NCI-H128 (cell line): ENCODE results near the gene LRP10.
"Not testable (repeated sequence)": the region's sequence is repeated elsewhere in the genome, so short reads cannot be mapped to it uniquely, and the experiment has no call there.

Experiments
- DNase-seq: peaks from one replicate; lab custom pipeline; 2025; ENCODE audit not compliant: unreplicated experiment; lab: John Stamatoyannopoulos, UW

Gene LRP10

DNA sequence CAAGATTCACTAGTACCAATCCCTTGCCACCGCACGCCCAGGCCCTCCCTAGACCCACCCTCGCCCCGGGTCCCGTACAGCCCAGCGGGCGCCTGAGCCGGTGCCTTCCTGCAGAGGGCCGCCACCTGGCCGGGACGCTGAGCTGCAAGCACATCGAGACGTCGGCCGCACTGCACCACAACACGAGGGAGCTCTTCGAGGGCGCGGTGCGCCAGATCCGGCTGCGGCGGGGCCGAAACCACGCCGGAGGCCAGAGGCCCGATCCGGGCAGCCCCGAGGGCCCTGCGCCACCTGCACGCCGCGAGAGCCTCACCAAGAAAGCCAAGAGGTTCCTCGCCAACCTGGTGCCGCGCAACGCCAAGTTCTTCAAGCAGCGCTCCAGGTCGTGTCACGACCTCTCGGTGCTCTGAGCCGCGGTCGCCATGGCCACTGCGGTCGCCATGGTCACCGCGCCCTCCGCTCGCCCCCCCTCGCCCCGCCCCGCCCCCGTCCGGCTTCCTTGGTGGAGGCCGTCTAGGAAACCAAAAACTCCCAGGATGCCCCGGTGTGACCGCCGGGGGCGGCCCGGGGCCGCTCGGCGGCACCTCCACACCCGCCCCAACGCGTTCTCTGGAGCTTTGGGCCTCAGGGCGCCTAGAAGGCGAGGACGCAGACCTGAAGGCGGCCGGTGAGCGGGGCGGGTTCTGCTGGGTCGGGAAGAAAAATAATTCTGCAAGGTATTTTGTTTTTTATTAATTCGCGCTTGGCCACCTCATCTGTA lies 15.1 kb downstream of the LRP10 start:
- peak; percentile 38 for DNase-seq

DNA sequence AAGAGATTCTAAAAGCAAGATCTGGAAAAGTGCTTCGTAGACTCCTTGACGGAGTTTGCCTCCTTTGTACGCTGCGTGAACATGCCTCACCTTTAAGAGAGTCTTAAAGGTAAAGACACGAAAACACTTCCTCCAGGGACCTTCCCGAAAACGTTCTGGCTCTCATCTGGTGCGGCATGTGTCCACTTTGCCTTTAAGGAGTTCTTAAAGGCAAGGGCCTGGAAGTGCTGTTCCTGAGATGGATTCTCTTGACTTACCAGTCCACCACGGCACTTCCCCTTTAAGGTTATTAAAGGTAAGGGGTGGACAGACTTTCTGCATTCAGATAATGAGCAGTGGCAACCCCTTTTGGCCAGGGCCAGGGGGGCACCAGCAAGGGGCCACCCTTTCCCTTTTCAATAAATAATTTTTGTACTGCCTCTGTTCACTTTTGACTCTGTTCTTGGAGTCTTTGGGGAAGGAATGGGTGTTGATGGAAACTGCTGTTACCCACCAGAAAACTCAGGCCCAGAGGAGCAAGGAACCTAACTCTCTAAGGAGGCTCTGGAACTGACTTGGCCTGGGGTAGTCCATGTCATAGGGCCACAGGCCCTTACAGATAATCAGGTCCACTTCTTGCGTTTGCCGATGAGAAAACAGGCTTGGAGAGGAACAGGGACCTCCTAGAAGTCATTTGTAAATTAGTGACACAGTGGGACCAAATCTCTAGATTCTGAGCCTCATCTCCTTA lies 15.9 kb downstream of the LRP10 start:
- DNase-seq: peak; percentile 78

DNA sequence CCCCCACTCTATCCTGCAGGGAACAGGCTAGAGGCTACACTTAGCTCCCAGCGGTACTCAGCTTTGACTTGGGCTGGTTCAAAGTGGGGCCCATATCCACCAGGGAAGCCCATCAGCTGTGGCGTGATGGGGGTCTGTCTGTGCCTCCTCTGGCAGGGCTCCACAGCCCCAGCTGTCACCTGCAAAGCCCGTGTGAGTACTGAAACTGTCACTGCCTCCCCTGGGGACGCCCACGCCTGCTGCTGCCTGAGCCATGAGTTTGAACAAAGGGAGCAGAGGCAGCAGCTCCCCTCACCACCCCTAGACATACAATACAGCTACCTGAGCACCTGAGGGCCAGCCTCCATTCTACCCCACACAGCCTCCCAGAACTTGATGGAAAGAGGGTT lies 16.4 kb downstream of the LRP10 start:
- DNase-seq: no peak

DNA sequence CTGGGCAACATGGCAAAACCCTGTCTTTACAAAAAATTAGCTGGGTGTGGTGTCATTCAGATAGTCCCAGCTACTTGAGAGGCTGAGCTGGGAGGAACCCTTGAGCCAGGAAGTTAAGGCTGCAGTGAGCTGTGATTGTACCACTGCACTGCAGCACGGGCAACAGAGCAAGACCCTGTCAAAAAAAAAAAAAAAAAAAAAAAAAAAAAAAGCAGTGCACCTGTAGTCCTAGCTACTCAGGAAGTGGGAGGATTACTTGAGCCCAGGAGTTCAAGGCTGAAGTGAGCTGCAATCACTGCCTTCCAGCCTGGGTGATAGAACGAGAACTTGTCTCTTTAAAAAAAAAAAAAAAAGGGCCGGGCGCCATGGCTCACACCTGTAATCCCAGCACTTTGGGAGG lies 17.1 kb downstream of the LRP10 start:
- no peak for DNase-seq

DNA sequence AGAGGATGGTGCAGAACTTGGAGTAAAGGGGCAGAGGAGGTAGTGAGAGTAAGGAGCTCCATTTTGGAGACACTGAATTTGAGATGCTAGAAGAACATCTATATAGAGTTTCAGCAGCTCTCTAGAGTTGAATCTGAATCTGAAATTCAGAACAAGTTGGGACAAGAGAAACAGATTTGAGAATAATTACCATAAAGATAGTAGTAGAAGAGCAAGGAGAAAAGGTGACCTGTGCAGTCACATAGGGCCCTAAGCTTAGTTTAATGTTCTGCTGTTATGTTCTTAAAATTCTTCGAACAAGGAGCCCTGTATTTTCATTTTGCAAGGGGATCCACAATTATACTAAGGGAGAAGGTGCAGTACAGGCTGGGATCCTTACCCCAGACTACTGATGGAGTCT lies 18.9 kb downstream of the LRP10 start:
- no peak for DNase-seq

- DNase-seq: no peak
These were observed 20.9 kb downstream of the LRP10 start for GRCh38 chr14:22892488-22892887.

DNA sequence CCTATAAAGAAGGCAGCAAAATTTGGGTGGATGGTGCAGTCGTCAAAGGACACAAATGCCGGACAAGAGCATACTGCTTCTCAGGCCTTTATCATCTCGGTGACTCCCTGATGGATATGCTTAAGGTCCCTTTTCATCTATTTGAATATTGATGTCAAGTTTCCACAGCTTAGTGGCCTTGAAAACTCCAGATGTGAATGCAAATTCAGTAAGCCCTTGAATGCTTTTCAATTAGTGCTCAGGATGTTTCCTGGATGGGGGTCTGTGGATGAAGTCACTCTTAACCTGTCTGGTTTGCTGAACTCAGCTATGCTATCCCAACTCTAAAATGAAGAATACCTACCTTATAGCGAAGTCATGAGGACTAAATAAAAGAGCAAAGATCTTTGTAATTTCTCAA lies 22.2 kb downstream of the LRP10 start:
- no peak for DNase-seq

GRCh38 chr14:22895402-22895801 lies 23.9 kb downstream of the LRP10 start:
- DNase-seq: no peak

- DNase-seq: no peak
These were observed 24.8 kb downstream of the LRP10 start for GRCh38 chr14:22896356-22896755.

DNA sequence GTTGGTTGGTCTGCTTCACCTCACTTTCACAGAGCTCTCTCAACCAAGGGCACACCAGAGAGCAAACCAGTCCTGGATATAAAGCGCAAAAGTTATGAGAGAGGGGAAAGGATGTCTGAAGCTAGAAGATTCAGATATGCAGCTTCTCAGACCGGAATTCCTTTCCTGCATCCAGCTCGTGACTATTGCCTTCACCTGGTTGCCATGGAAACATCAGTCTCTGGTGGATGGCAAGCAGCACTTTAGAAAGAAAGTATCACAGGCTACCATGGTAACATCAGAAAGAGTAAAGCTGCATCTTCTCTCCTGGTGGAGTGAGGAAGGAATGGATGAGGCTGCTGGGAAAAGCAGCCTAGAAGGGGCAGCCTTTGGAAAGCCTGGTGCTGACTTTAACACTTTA lies 25.2 kb downstream of the LRP10 start:
- no peak for DNase-seq

DNA sequence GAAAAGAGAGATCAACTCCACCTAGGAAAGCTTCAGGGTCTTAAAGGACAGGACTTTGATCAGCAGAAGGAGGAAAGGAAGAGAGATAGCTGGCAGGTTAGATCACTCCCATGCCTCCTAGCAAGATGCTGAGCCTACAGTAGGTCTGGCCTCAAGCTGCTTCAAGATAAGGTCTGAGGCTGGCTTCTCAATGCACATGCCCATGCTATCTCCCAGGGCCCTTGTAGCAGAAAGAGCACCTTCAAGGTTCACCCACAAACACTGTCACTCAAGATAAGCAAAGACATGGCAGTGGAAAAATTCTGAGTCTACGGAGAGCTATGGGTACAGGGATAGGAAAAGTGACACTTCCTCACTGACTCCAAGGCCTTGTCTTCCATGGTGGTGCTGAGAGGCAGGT lies 25.8 kb downstream of the LRP10 start:
- no peak for DNase-seq

GRCh38 chr14:22898302-22899090 lies 27.0 kb downstream of the LRP10 start:
- DNase-seq: no peak

GRCh38 chr14:22900081-22900799 lies 28.7 kb downstream of the LRP10 start:
- no peak for DNase-seq

- no peak for DNase-seq
These were observed 30.3 kb downstream of the LRP10 start for GRCh38 chr14:22901799-22902198.

DNA sequence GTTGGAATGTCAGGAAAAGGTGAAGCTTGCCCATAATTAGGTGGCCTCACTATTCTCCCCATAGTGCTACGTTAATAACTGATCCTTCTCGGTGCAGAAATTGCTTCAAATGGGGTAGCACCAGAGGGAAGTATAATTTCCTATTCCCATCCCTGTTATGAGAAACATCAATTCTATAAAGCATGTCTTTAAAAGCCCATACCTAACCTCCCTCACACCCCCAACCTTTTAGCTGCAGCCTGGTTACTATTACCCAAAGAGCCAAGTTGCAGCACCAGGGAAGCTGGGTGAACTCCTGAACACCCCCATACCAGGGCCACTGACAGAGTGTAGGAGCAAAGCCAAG lies 32.2 kb downstream of the LRP10 start:
- DNase-seq: no peak

GRCh38 chr14:22905627-22906026 lies 34.1 kb downstream of the LRP10 start:
- no peak for DNase-seq

- DNase-seq: no peak
These were observed 34.5 kb downstream of the LRP10 start for GRCh38 chr14:22906073-22906472.

- DNase-seq: no peak
These were observed 35.9 kb downstream of the LRP10 start for GRCh38 chr14:22907429-22907828.

- DNase-seq: no peak
These were observed 37.1 kb downstream of the LRP10 start for GRCh38 chr14:22908601-22909000.

GRCh38 chr14:22910916-22911315 lies 39.4 kb downstream of the LRP10 start:
- DNase-seq: no peak

DNA sequence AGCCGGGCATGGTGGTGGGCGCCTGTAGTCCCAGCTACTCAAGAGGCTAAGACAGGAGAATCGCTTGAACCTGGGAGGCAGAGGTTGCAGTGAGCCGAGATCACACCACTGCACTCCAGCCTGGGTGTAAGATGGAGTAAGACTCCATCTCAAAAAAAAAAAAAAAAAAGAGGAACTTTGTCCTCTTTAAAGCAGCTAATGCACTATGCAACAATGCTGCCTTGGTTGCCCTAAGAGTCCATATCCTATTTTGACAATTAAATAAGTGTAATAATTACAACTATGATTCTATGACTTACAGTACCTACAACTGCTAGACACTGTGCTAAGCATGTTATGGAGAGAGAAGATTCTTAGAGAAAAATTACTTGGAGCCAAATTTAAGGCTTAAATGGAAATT lies 43.3 kb downstream of the LRP10 start:
- DNase-seq: not testable (repeated sequence)
